Measurements from ENCODE around the gene UBA5.

DNA sequence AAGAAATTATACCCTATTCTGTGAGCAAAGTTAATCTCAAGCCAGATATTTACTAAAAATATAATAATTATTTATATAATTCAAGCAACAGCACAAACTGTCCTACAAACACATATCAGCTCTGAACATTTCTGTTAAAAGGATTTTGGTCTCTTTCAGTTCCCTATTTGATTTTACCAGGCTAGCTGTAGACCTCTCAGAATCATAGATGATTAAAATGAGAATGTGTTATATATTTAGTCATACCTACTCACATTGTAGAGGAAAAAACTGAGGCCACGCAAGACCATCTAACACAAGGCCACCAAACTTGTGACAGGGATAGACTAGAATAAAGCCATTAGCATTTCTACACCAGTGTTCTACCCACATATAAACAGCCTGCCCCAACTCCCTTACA is 34.5 kb upstream of the UBA5 start:
- TF ChIP-seq, protein P1, sequence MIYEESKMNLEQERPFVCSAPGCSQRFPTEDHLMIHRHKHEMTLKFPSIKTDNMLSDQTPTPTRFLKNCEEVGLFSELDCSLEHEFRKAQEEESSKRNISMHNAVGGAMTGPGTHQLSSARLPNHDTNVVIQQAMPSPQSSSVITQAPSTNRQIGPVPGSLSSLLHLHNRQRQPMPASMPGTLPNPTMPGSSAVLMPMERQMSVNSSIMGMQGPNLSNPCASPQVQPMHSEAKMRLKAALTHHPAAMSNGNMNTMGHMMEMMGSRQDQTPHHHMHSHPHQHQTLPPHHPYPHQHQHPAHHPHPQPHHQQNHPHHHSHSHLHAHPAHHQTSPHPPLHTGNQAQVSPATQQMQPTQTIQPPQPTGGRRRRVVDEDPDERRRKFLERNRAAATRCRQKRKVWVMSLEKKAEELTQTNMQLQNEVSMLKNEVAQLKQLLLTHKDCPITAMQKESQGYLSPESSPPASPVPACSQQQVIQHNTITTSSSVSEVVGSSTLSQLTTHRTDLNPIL (CRISPR knock-in tag; IDR thresholded peaks at IDR 0.05; ENCODE audit: low read depth): no peak
- TF ChIP-seq, protein P2, sequence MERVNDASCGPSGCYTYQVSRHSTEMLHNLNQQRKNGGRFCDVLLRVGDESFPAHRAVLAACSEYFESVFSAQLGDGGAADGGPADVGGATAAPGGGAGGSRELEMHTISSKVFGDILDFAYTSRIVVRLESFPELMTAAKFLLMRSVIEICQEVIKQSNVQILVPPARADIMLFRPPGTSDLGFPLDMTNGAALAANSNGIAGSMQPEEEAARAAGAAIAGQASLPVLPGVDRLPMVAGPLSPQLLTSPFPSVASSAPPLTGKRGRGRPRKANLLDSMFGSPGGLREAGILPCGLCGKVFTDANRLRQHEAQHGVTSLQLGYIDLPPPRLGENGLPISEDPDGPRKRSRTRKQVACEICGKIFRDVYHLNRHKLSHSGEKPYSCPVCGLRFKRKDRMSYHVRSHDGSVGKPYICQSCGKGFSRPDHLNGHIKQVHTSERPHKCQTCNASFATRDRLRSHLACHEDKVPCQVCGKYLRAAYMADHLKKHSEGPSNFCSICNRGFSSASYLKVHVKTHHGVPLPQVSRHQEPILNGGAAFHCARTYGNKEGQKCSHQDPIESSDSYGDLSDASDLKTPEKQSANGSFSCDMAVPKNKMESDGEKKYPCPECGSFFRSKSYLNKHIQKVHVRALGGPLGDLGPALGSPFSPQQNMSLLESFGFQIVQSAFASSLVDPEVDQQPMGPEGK (CRISPR knock-in tag; IDR thresholded peaks at IDR 0.05; ENCODE audit: borderline replicate concordance): no peak
- TF ChIP-seq CSDC2 (CRISPR knock-in tag; IDR thresholded peaks at IDR 0.05): no peak
- no peak for TF ChIP-seq ZNF70 (CRISPR knock-in tag; IDR thresholded peaks at IDR 0.05)
- TF ChIP-seq, protein P3, sequence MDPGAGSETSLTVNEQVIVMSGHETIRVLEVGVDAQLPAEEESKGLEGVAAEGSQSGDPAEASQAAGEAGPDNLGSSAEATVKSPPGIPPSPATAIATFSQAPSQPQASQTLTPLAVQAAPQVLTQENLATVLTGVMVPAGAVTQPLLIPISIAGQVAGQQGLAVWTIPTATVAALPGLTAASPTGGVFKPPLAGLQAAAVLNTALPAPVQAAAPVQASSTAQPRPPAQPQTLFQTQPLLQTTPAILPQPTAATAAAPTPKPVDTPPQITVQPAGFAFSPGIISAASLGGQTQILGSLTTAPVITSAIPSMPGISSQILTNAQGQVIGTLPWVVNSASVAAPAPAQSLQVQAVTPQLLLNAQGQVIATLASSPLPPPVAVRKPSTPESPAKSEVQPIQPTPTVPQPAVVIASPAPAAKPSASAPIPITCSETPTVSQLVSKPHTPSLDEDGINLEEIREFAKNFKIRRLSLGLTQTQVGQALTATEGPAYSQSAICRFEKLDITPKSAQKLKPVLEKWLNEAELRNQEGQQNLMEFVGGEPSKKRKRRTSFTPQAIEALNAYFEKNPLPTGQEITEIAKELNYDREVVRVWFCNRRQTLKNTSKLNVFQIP (CRISPR knock-in tag; IDR thresholded peaks at IDR 0.05; ENCODE audit: borderline replicate concordance, low read depth): no peak

Measured in SK-N-SH treated with all-trans-retinoic acid at 6 μM for 48 hours (cell line).